ENCODE results near the gene PPP1R12B.

GRCh38 chr1:202547215-202547614 is 198.7 kb downstream of the PPP1R12B start:
- TF ChIP-seq CTCF (tag by site-specific recombination; IDR thresholded peaks at IDR 0.05) = no peak
- no peak for TF ChIP-seq ZSCAN23 (tag by site-specific recombination; IDR thresholded peaks at IDR 0.05)
- TF ChIP-seq ZNF24 (tag by site-specific recombination; IDR thresholded peaks at IDR 0.05) = no peak
- TF ChIP-seq ZBTB10 (tag by site-specific recombination; IDR thresholded peaks at IDR 0.05) = no peak
- TF ChIP-seq ZFP37 (tag by site-specific recombination; IDR thresholded peaks at IDR 0.05) = no peak
- no peak for TF ChIP-seq ZSCAN16 (tag by site-specific recombination; IDR thresholded peaks at IDR 0.05)
- TF ChIP-seq ZNF707 (tag by site-specific recombination; IDR thresholded peaks at IDR 0.05) = no peak
- no peak for TF ChIP-seq ZNF561 (tag by site-specific recombination; IDR thresholded peaks at IDR 0.05; ENCODE audit: borderline replicate concordance)
- TF ChIP-seq ZNF2 (tag by site-specific recombination; IDR thresholded peaks at IDR 0.05) = no peak
- no peak for TF ChIP-seq ZNF580 (tag by site-specific recombination; IDR thresholded peaks at IDR 0.05)
- no peak for TF ChIP-seq TSHZ1 (tag by site-specific recombination; IDR thresholded peaks at IDR 0.05; ENCODE audit: borderline replicate concordance)
- no peak for TF ChIP-seq REST (tag by site-specific recombination; IDR thresholded peaks at IDR 0.05)
